IMR-90 (cell line): ENCODE results near the gene PIMREG. TPM values are rescaled to one million over a fixed set of nuclear protein-coding genes. Genes with fewer than 3 reads are reported as not detected.

Source experiments
- ATAC-seq: fragments of 200-7000 bp; cut with Tn5 transposase; 2 replicates; pipeline ENCODE4 v1.9.1; 2020; ENCODE audit warnings: low read depth, mild to moderate bottlenecking, moderate library complexity
- BruUV-seq: library from RNA; stranded (reverse); fragments of 400-500 nt; replicated peaks from 2 replicates; lab custom pipeline; 2021; lab: Mats Ljungman, UMichigan
- CTCF ChIA-PET: fragments of 300-600 bp; formaldehyde crosslinking; extraction: SDS; loops from one replicate; lab custom pipeline; 2021; ENCODE audit warnings: antibody characterized with exemption; lab: Yijun Ruan, JAX
- POLR2A ChIA-PET: fragments of 300-600 bp; sonication (Branson Sonifier 250); formaldehyde crosslinking; loops from one replicate; lab custom pipeline; 2022; ENCODE audit warnings: antibody characterized with exemption; ENCODE audit not compliant: unreplicated experiment; lab: Charles Lee
- DNase-seq: peaks from one replicate; pipeline ENCODE4 v3.0.0; 2013
- H2AFZ ChIP-seq: replicated peaks from 2 replicates; pipeline ENCODE3; 2013; ENCODE audit warnings: low read length, mild to moderate bottlenecking; ENCODE audit not compliant: poor library complexity
- H2AK5ac ChIP-seq: 2 replicates; pipeline ENCODE4 v1.6.1; 2013; ENCODE audit warnings: low read depth, low read length, inconsistent platforms
- H2AK9ac ChIP-seq: replicated peaks from 2 replicates; pipeline ENCODE3; 2013; ENCODE audit warnings: mild to moderate bottlenecking, low read depth, low read length, moderate library complexity; ENCODE audit not compliant: poor library complexity
- H2BK120ac ChIP-seq: 2 replicates; pipeline ENCODE4 v1.6.1; 2013; ENCODE audit warnings: low read depth, low read length, inconsistent platforms
- H2BK15ac ChIP-seq: 3 replicates; pipeline ENCODE4 v1.6.1; 2013; ENCODE audit warnings: low read depth, low read length, inconsistent platforms
- H2BK20ac ChIP-seq: 2 replicates; pipeline ENCODE4 v1.6.1; 2013; ENCODE audit warnings: low read depth, mild to moderate bottlenecking, inconsistent platforms, low read length, moderate library complexity
- H2BK5ac ChIP-seq: 2 replicates; pipeline ENCODE4 v1.6.1; 2013; ENCODE audit warnings: mild to moderate bottlenecking, low read depth, low read length, inconsistent platforms; ENCODE audit not compliant: poor library complexity, severe bottlenecking
- H3K14ac ChIP-seq: replicated peaks from 2 replicates; pipeline ENCODE4 v1.6.1; 2013; ENCODE audit warnings: low read depth, low read length, inconsistent platforms
- H3K18ac ChIP-seq: 2 replicates; pipeline ENCODE4 v1.6.1; 2013; ENCODE audit warnings: low read depth, low read length, control low read depth
- H3K23ac ChIP-seq: 2 replicates; pipeline ENCODE4 v1.6.1; 2013; ENCODE audit warnings: low read depth, low read length, inconsistent platforms
- H3K27ac ChIP-seq: 2 replicates; pipeline ENCODE4 v1.5.1; 2013; ENCODE audit warnings: mild to moderate bottlenecking, control low read depth, low read length; ENCODE audit not compliant: insufficient read depth
- H3K27me3 ChIP-seq: 2 replicates; pipeline ENCODE4 v1.6.1; 2013; ENCODE audit warnings: low read length; ENCODE audit not compliant: control insufficient read depth, insufficient read depth
- H3K36me3 ChIP-seq: 2 replicates; pipeline ENCODE4 v1.6.1; 2013; ENCODE audit warnings: low read length, mixed read lengths; ENCODE audit not compliant: control insufficient read depth, insufficient read depth
- H3K4ac ChIP-seq: 2 replicates; pipeline ENCODE4 v1.6.1; 2013; ENCODE audit warnings: low read depth, low read length, inconsistent platforms
- H3K4me1 ChIP-seq: 2 replicates; pipeline ENCODE4 v1.6.1; 2013; ENCODE audit warnings: low read length, mixed read lengths; ENCODE audit not compliant: control insufficient read depth, insufficient read depth
- H3K4me2 ChIP-seq: 2 replicates; pipeline ENCODE4 v1.6.1; 2013; ENCODE audit warnings: low read depth, mild to moderate bottlenecking, control low read depth, low read length, moderate library complexity
- H3K4me3 ChIP-seq: 2 replicates; pipeline ENCODE4 v1.5.1; 2013; ENCODE audit warnings: low read depth, mild to moderate bottlenecking, control low read depth, low read length, moderate library complexity; ENCODE audit not compliant: insufficient read depth
- H3K56ac ChIP-seq: 2 replicates; pipeline ENCODE4 v1.6.1; 2013; ENCODE audit warnings: low read length, inconsistent platforms; ENCODE audit not compliant: insufficient read depth; ENCODE audit errors: extremely low read depth
- H3K79me1 ChIP-seq, 2 experiments: 2 replicates each; pipeline ENCODE4 v1.6.1; 2013; ENCODE audit warnings: low read length in 2 of 2, inconsistent platforms in 1 of 2, low read depth in 1 of 2
- H3K9ac ChIP-seq: 2 replicates; pipeline ENCODE4 v1.6.1; 2013; ENCODE audit warnings: low read depth, low read length, control low read depth
- H3K9me1 ChIP-seq: 2 replicates; pipeline ENCODE4 v1.6.1; 2013; ENCODE audit warnings: low read length, inconsistent platforms; ENCODE audit not compliant: insufficient read depth
- H3K9me3 ChIP-seq: 2 replicates; pipeline ENCODE4 v1.6.1; 2013; ENCODE audit warnings: low read length; ENCODE audit not compliant: control insufficient read depth, insufficient read depth
- H4K20me1 ChIP-seq: 2 replicates; pipeline ENCODE4 v1.6.1; 2013; ENCODE audit warnings: low read length, inconsistent platforms; ENCODE audit not compliant: insufficient read depth
- H4K5ac ChIP-seq: 2 replicates; pipeline ENCODE4 v1.6.1; 2013; ENCODE audit warnings: mild to moderate bottlenecking, low read depth, low read length, control low read depth
- H4K8ac ChIP-seq, 2 experiments: 2 replicates each; pipeline ENCODE4 v1.6.1; 2013; ENCODE audit warnings: low read depth in 2 of 2, low read length in 2 of 2, control low read depth in 1 of 2, inconsistent platforms in 1 of 2
- H4K91ac ChIP-seq: 2 replicates; pipeline ENCODE4 v1.6.1; 2013; ENCODE audit warnings: low read depth, low read length, inconsistent platforms; ENCODE audit not compliant: insufficient read depth
- BHLHE40 ChIP-seq: fragments of 150-350 bp; IDR thresholded peaks from 2 replicates; pipeline ENCODE4 v1.6.1; 2016; ENCODE audit warnings: mild to moderate bottlenecking, low read depth, low read length
- CTCF ChIP-seq: conservative IDR thresholded peaks from 2 replicates; pipeline ENCODE4 v1.5.1; 2012; ENCODE audit warnings: mild to moderate bottlenecking, low read depth, low read length, improper control_type of control experiment
- FOS ChIP-seq: fragments of 150-350 bp; IDR thresholded peaks from 2 replicates; pipeline ENCODE4 v1.6.1; 2016; ENCODE audit warnings: low read depth, low read length
- MAFK ChIP-seq: IDR thresholded peaks from 2 replicates; pipeline ENCODE4 v1.6.1; 2012; ENCODE audit warnings: low read depth, low read length, improper control_type of control experiment
- MXI1 ChIP-seq: IDR thresholded peaks from 2 replicates; pipeline ENCODE4 v1.6.1; 2012; ENCODE audit warnings: low read depth, mild to moderate bottlenecking, low read length, moderate library complexity, borderline replicate concordance
- NFE2L2 ChIP-seq: fragments of 150-350 bp; IDR thresholded peaks from 2 replicates; pipeline ENCODE4 v1.6.1; 2016; ENCODE audit warnings: low read depth, mild to moderate bottlenecking, low read length
- RAD21 ChIP-seq: IDR thresholded peaks from 2 replicates; pipeline ENCODE4 v1.6.1; 2012; ENCODE audit warnings: low read length, improper control_type of control experiment
- RCOR1 ChIP-seq: IDR thresholded peaks from 2 replicates; pipeline ENCODE4 v1.6.1; 2012; ENCODE audit warnings: mild to moderate bottlenecking, low read length, improper control_type of control experiment; ENCODE audit not compliant: insufficient replicate concordance
- RFX5 ChIP-seq: IDR thresholded peaks from 2 replicates; pipeline ENCODE4 v1.8.0; 2012; ENCODE audit warnings: low read depth, mild to moderate bottlenecking, low read length, moderate library complexity
- SMC3 ChIP-seq: fragments of 150-350 bp; IDR thresholded peaks from 2 replicates; pipeline ENCODE4 v1.6.1; 2016; ENCODE audit warnings: low read depth, mild to moderate bottlenecking, antibody characterized with exemption, low read length, moderate library complexity
- WGBS, 2 experiments: methylation state at CpG; one replicate each; pipeline versions ENCODE4 v1.1.5 to v1.1.7; 2013; ENCODE audit warnings: missing lambda C conversion rate in 2 of 2; ENCODE audit not compliant: insufficient read length in 1 of 2; ENCODE audit errors: extremely low coverage in 2 of 2; 5-methylcytosine and 5-hydroxymethylcytosine counted together
- dilution Hi-C: fragments of 300-500 bp; cut with HindIII; formaldehyde crosslinking; loops from one replicate; pipeline ENCODE4 v1.14.3; 2018; ENCODE audit warnings: low sequenced_read_pairs; ENCODE audit not compliant: unreplicated experiment
- in situ Hi-C: fragments of 300-500 bp; cut with MboI; formaldehyde crosslinking; loops from 3 replicates; pipeline ENCODE4 v1.14.3; 2019; ENCODE audit warnings: low sequenced_read_pairs, inconsistent platforms, mixed read lengths
- intact Hi-C: fragments of 100-400 bp; cut with micrococcal nuclease; formaldehyde crosslinking; loops from 2 replicates; pipeline ENCODE4 v1.10.0; 2022
- polyA plus RNA-seq, 3 experiments: library from polyadenylated mRNA; depleted of rRNA; stranded (reverse); fragments of >200 nt; gene quantifications; 2 replicates each; pipeline ENCODE4 v1.2.3, GENCODE V29; 2012; ENCODE audit warnings: low replicate concordance in 1 of 3
- total RNA-seq: library from RNA; depleted of rRNA; stranded (reverse); fragments of >200 nt; gene quantifications from 2 replicates; pipeline ENCODE4 v1.2.3, GENCODE V29; 2012

The PIMREG gene
- total and polyA plus RNA-seq, 2 of the 4 experiments (the other 2 are of a cell fraction) = 21.5 to 25.9 TPM

DNA sequence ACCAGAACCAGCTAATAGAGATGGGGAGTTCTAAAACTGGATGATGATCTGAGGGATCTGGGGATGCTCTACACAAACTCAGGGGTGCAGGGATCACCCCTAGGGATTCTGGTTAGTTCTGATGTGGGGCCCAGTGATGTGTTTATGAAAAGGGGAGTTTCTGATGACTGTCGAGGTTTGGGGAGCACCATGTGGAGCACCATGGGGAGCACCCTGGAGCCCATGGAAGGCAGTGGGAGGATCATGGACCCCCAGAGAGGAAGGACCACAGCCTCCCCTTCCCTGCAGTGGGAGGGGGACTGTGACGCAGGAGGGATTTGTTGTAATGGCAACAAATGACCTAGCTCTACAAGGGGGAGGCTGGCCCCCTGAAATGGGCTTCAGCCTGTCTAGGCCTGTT, 18.4 kb downstream of the PIMREG start:
- Histone ChIP-seq H3K36me3 (no peaks in the 10 kb centered on the region), H4K8ac (no peak overlapping the region), H2BK20ac (no peak overlapping the region), H3K9me3 (peaks cover 2% of the 10 kb centered on the region; the same call in 1 of the 2 replicates), H3K4me2 (no peak overlapping the region), H4K20me1 (no peaks in the 10 kb centered on the region), H3K18ac (no peak overlapping the region), H2BK120ac (no peak overlapping the region), H2BK15ac (no peak overlapping the region), H3K79me1 (no peaks in the 10 kb centered on the region), H3K56ac (no peak overlapping the region), H4K91ac (no peak overlapping the region), H3K14ac (no peak overlapping the region), H2AFZ (no peak overlapping the region), H3K4me3 (no peak overlapping the region), H3K9me1 (no peaks in the 10 kb centered on the region; the same call in 1 of the 2 replicates), H2AK5ac (no peak overlapping the region), H3K23ac (no peak overlapping the region), H2AK9ac (no peak overlapping the region), H3K9ac (no peak overlapping the region), H4K5ac (no peak overlapping the region), H3K4ac (no peak overlapping the region), H3K4me1 (peaks cover 2% of the 10 kb centered on the region; the same call in 1 of the 2 replicates), H3K27me3 (no peaks in the 10 kb centered on the region), H2BK5ac (no peak overlapping the region), H3K27ac (no peak overlapping the region)
- no peak for DNase-seq
- intact Hi-C loops = no loop called here
- POLR2A ChIA-PET = no interaction called here
- no peak for ATAC-seq
- in situ Hi-C loops = no loop called here
- TF ChIP-seq MAFK (no peak), FOS (no peak), RCOR1 (no peak), RAD21 (no peak), NFE2L2 (no peak), RFX5 (no peak), SMC3 (no peak), MXI1 (no peak), BHLHE40 (no peak), CTCF (no peak)
- dilution Hi-C loops = no loop called here
- BruUV-seq = no TSS peak
- no CpG with 5 or more reads among the region's 2 CpGs for WGBS, 2 experiments
- CTCF ChIA-PET = no interaction called here
